Measurements from ENCODE around the gene PIK3R1. TPM values are rescaled to one million over a fixed set of nuclear protein-coding genes. Genes with fewer than 3 reads are reported as not detected.

The PIK3R1 gene
- total RNA-seq, 2 donors from 2014 or later: 81.8 to 91.5 TPM

GRCh38 chr5:68348447-68349222 is 133.1 kb downstream of the PIK3R1 start:
- H3K27me3 ChIP-seq (replicated peaks; ENCODE audit: insufficient read depth): no peaks in the 10 kb centered on the region
- no peaks in the 10 kb centered on the region for H3K36me3 ChIP-seq
- H3K27ac ChIP-seq: no peak overlapping the region
- DNase-seq (ENCODE audit: low spot score) (no peak), ATAC-seq (ENCODE audit: insufficient number of reproducible peaks, low FRiP score, low read depth) (no peak)
- peaks cover 0 to 12% of the 10 kb centered on the region in 2 donors for H3K4me1 ChIP-seq (ENCODE audit: control insufficient read depth in 1 of 2, low read depth in 2 of 2)
- no peak overlapping the region for H3K4me3 ChIP-seq
- TF ChIP-seq CTCF (IDR thresholded peaks at IDR 0.05): no peak
- no peaks in the 10 kb centered on the region for H3K9me3 ChIP-seq

GRCh38 chr5:68350176-68350575 is 134.6 kb downstream of the PIK3R1 start:
- H3K27ac ChIP-seq: no peak overlapping the region
- no peak for TF ChIP-seq CTCF (IDR thresholded peaks at IDR 0.05)
- no peaks in the 10 kb centered on the region for H3K4me1 ChIP-seq (ENCODE audit: control insufficient read depth in 1 of 2, low read depth in 2 of 2)
- DNase-seq (ENCODE audit: low spot score): no peak
- H3K9me3 ChIP-seq: no peaks in the 10 kb centered on the region
- no peak overlapping the region for H3K4me3 ChIP-seq
- no peaks in the 10 kb centered on the region for H3K27me3 ChIP-seq (replicated peaks; ENCODE audit: insufficient read depth)
- no peak for ATAC-seq (ENCODE audit: insufficient number of reproducible peaks, low FRiP score, low read depth)
- no peaks in the 10 kb centered on the region for H3K36me3 ChIP-seq

All from thoracic aorta (tissue), 2 donors.